GM18951 (cell line): ENCODE measurements around the gene MRPS18A.

Experiments
- POLR2A ChIP-seq: IDR thresholded peaks from 4 replicates; pipeline ENCODE4 v1.6.1; 2011; ENCODE audit warnings: mild to moderate bottlenecking; ENCODE audit not compliant: insufficient read length, insufficient read depth; ENCODE audit errors: extremely low read depth
- in situ Hi-C: fragments of 300-500 bp; cut with MboI; formaldehyde crosslinking; loops from one replicate; pipeline ENCODE4 v1.12.0; 2022; ENCODE audit warnings: low sequenced_read_pairs, mixed read lengths, inconsistent platforms; ENCODE audit not compliant: unreplicated experiment

Gene MRPS18A

DNA sequence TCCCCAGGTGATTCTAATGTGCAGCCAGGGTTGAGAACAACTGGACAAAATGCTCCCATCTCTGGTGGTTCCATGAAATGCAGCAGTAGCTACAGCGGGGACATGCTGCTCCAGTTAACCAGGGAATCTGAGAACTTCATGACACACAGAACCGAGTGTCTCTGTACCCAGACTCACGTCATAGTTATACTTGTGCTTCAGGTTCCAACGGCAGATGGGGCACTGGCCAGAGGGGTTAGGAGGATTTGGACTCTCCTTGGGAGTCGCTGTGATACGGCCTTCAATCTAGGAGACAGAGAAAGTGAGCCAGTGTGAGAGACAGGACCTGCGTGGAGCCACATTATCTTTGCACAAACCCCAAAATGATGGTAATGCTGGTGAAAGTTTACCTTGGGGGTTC, 9.2 kb downstream of the MRPS18A start:
- no peak for TF ChIP-seq POLR2A
- in situ Hi-C loops, result no loop called here

DNA sequence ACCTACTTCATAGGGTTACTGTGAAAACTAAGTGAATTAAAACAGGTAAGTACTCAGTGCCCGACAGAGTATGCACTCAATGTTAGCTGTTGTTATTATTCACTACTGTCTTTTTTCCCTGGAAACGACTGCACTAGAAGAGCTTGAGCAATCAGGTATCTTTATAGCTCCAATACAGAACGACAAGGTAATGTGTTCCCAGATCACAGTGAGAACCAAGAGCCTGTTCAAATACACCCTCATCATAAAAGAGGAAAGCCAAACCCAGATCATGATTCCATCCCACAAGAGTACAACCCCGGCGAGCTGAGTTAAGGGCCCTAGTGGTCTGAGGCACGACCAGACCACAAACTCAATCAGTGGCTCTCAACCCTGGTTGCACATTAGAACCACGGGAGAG, 9.8 kb downstream of the MRPS18A start:
- no peak for TF ChIP-seq POLR2A
- in situ Hi-C loops, result no loop called here

DNA sequence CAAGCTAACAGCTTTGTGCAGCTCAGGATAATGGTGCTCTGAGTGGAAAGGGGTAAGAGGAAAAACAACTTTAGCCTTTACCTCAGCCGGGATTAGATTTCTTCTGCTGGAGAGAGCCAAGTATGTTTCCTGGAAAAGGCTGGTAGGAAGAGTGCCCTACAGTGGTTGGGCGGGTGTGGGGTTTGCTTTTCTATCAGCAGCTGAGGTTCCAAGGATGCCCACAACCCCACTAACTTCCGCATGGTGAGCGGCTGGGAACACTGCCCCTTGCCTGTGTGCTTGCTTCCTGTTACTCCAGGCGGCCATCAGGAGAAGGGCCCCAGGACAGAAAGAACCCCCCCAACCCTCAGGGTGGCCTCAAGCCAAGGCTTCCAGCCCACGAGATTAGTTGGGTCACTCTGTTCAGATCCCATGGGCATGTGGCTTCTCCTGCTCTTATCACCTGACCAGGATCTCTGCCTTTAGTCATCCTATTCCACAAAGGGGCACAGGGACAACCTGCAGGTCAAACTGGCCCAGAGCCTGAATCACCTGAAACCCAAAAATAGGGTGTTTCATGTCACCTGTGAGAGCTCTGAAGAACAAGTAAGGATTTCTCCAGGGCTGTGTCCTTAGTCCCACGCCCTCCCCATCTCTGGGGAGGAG, 10.5 kb downstream of the MRPS18A start:
- in situ Hi-C loops, result no loop called here
- no peak for TF ChIP-seq POLR2A

DNA sequence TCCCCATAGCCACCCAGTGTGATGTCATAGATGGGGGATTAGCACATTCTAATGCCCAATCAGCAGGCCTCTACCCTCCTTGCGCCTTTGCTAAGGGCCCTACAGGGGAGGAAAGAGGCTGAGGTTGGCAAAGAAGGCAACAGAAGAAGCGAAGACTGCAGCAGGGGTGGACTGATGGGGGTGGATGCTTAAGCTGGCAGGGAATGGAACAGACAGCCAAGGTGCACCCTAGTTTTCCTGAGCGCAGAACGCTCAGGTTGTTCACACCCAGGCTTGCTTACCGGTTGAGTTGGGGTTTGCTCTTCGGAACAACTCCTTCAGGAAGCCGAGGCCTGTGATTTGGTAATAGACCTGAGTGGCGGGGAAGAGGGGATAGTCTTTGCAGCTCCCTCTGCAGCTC, 12.7 kb downstream of the MRPS18A start:
- in situ Hi-C loops, result no loop called here
- TF ChIP-seq POLR2A, result no peak

DNA sequence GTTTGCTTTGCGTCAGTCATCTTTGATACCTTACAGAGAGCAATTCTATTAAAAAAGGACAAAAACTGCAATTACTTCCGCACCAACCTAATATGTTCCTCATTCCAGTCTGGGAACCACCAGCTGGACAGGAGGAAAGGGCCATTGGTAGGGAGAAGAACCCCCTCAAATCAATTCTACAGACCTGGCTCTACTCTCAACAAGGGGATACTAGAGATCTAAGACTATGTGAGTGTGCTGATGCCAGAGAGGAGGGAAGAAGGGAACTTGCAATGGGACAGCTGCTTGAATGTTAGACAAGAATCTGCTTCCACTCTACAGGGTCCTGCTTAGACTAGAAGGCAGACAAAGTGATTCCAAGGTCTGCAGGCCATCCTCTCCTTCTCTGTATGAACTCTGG, 13.3 kb downstream of the MRPS18A start:
- in situ Hi-C loops, result no loop called here
- no peak for TF ChIP-seq POLR2A

DNA sequence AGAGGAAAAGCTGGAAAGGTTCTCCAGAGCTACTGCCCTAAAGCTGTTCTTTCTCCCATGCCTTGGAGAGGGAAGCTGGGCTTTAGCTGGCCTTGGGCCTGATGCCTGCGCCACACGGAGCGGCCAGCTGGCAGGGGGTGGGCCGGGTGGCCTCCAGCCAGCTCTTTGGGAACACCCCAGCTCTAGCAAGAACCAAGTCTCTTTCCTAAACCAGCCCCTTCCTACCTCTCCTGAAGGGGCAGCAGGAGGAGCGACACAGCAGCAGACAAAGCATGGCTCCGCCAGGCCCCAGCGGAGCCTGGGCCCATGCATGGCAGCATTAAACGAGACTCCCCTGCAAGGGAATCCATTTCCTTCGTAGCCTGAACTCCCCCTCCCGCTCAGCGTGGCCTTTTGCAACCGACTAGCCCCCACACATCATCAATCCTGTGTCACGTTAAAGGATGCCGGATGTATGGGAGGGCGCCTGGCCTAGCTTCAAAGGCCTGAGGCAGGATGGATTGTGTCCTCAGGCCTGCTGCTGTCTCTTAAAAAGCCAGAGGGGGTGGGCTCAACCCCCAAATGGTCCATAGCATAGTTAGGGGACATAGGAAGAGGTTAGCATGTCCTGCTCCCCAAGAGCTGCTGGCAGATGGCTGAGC, 14.0 kb downstream of the MRPS18A start:
- TF ChIP-seq POLR2A, result no peak
- in situ Hi-C loops, result no loop called here

DNA sequence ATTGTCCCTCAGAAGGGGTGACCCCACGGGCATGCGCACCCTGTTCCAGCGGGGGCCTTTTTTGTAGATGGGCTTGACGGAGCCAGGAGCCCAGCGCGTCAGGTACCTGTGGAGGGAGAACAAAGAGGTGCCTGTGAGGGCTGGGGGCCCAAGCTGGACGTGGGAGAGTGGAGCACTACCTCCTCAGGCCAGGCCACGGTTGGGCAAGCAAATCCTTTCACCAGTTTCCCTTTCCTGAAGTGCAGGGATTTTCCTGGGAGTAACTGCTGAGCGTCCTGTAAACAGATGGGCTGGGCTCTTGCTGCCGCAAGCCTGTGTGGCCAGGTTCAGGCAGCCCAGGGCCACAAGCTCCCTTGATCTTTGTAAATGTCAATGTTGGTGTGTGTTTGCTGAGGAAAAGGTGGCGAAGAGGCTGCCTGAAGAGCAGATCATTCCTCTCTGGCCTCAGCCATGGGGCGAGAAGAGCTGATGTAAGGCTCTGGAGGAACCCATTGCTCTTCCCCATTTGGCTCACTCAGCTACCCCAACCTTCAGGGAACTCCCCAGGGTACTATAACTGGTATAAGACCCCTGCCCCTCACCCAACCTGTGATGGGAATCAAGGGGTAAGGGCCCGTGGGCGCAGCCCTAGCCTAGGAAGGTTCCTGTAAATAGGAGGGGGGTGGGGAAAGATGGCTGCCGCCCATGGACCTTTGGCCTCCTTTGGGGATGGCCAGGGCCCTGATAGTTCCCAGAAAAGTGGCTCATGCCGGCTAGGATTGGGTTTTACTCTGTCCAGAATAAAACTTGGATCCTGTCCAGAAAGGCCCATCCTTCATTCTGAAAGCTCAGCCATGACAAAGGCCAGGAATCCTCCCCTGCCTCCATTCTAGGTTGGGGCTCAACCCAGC, 15.5 kb downstream of the MRPS18A start:
- in situ Hi-C loops, result no loop called here
- no peak for TF ChIP-seq POLR2A

DNA sequence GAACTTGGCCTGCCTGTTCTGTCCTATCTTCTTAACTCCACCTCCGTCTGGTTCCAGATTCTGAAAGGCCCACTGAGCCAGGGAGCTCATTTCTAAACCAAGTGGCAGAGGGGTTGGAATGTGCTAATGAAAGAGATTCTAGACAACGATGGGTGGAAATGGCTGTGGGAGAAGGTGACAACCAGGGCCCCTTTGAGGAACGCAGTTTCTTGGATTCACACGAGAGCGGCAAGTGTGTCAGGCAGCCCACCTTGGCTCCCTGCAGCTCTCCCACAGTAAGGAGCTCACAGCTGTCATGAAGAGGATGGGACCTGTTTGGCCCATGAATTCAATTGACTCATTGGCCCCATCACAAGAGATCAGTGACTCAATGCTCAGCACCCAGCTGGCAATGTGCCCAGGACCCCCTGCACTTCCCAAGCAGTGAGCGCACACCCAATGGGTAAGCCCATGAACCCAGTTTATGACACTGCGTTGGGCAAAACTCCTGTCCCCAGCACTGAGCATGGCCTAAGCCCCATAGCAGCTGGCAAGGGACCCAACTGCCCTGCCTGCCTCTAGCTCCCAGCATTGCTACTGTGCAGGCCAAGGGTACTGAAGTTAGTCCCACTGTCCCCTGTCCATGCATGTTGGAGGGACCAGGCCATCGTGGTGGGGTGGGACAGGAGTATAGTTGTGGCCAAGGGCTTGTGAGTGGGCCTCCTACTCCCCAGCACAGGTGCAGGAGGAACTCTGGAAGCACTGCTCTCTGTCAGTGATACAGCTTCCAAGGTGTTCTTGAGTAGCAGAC, 16.4 kb downstream of the MRPS18A start:
- in situ Hi-C loops, result no loop called here
- TF ChIP-seq POLR2A, result no peak

DNA sequence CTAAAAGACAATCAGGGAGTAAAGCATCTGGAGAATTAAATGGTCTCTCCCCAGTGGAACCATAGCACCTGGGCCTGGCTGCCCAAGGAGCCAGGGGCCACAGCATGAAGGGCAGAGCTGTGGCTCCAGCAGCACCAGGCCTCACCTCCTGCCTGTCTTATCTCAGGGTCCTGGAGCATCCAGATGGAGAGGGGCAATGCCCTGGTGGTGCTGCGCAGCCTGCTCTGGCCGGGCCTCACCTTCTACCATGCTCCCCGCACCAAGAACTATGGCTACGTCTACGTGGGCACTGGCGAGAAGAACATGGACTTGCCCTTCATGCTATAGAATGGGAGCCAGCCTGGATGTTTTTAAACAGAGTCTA, 17.0 kb downstream of the MRPS18A start:
- no peak for TF ChIP-seq POLR2A
- in situ Hi-C loops, result no loop called here

DNA sequence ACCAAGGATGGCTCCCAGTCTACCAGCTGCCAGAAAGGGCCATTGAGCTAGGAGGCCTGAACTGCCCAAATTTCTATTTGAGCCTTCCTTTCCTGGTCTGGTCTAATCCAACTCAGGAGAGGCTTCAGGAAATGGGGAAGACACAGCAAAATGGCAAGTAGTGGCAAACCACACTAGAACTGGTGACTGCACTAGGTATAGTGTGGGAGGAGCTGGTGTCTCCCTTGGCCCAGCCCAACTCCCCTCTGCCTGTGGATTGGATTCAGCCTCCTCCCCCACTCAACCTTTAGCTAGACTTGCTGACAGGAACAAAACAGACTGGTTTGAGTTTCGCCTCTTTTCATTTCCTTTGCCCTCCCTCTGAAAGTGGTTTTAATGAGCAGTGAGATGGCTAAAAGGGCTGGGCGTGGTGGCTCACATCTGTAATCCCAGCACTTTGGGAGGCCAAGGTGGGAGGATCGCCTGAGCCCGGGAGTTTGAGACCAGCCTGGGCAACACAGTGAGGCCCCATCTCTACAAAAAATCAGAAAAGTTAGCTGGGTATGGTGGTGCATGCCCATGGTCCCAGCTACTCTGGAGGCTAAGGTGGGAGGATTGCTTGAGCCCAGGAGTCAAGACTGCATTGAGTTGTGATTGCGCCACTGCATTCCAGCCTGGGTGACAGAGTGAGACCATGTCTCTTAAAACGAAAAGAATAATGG, 17.5 kb downstream of the MRPS18A start:
- in situ Hi-C loops, result no loop called here
- TF ChIP-seq POLR2A, result no peak

DNA sequence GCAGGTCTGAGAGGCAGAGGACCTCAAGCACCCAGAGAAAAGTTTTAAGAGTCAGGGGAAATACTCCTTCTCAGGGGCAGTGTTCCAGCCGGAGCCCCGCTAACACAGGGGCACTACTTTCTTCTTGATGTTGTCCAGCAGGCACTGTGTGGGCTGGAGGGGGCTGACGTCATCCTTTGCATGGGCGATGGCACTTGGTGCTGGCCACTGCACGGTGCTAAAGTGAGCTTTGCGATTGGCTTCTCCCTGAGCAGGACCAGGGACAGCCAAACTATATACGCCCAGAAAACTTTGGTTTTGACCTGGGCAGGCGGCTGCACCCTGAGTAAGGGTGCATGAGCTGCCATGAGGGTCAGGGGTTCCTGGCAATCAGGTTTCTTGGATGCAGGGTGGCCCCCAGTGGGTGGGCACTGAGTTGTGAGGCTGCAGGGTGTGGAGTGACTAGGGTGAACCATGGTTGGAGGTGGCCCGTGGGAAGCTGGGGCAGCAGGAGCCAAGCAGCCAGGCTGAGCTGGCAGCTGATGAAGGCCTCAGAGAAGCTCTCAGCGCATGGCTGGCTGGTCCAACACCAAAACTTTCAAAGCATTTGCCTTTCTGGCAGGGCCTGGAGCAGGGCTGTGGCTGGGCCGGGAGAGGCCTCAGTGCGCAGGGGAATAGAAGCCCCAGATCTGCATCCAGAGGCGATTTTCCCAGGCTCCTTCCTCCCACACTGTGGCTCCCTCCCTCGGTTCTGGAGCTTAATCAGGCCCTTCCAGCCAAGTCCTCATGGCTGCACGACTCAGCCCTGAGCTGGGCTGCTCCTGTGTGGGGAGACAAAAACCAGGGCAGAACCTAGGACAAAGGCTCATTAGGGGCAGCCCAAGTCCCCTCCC, 18.3 kb downstream of the MRPS18A start:
- no peak for TF ChIP-seq POLR2A
- in situ Hi-C loops, result no loop called here
